H1 (cell line): ENCODE results near the gene SEMA3B. TPM values are rescaled to one million over a fixed set of nuclear protein-coding genes. Genes with fewer than 3 reads are reported as not detected.
A peak's percentile ranks its signal among the peaks of the same experiment; 100 is the strongest.

Experiments used
- ASH2L ChIP-seq: fragments of 200-600, 300-600 bp; sonication (generic); IDR thresholded peaks from one replicate; pipeline ENCODE4 v1.7.1; 2017; ENCODE audit warnings: low read length
- CBX5 ChIP-seq: fragments of 300-800, 300-1000 bp; sonication (generic); IDR thresholded peaks from 2 replicates; pipeline ENCODE4 v1.7.1; 2016; ENCODE audit warnings: antibody characterized with exemption, low read length, low read depth
- CHD1 ChIP-seq: IDR thresholded peaks from 2 replicates; pipeline ENCODE4 v1.6.1; 2012; ENCODE audit warnings: low read depth, low read length, improper control_type of control experiment
- CREB1 ChIP-seq: IDR thresholded peaks from 2 replicates; pipeline ENCODE4 v1.6.1; 2012; ENCODE audit warnings: inconsistent platforms
- EGR1 ChIP-seq: IDR thresholded peaks from 2 replicates; pipeline ENCODE4 v1.6.1; 2011; ENCODE audit warnings: low read depth, low read length, borderline replicate concordance
- JUN ChIP-seq: IDR thresholded peaks from 2 replicates; pipeline ENCODE4 v1.6.1; 2011; ENCODE audit warnings: low read depth, mild to moderate bottlenecking, improper control_type of control experiment, low read length
- MAFK ChIP-seq: IDR thresholded peaks from 2 replicates; pipeline ENCODE4 v1.6.1; 2012; ENCODE audit warnings: low read depth, mild to moderate bottlenecking, improper control_type of control experiment, low read length
- POLR2A ChIP-seq, 2 experiments: IDR thresholded peaks; 1 replicate in 1 of 2; 2 replicates in 1 of 2; pipeline ENCODE4 v1.6.1; 2011; ENCODE audit warnings: low read depth in 2 of 2, low read length in 2 of 2, mild to moderate bottlenecking in 2 of 2; ENCODE audit errors: control extremely low read depth in 1 of 2
- RNF2 ChIP-seq: fragments of 200-900, 300-1000 bp; sonication (generic); IDR thresholded peaks from 2 replicates; pipeline ENCODE4 v1.7.1; 2016; ENCODE audit warnings: borderline replicate concordance, low read depth, mild to moderate bottlenecking, antibody characterized with exemption, low read length; ENCODE audit not compliant: poor library complexity, severe bottlenecking; ENCODE audit errors: missing control alignments
- RXRA ChIP-seq: IDR thresholded peaks from 2 replicates; pipeline ENCODE4 v1.6.1; 2011; ENCODE audit warnings: low read depth, mild to moderate bottlenecking, low read length, moderate library complexity; ENCODE audit not compliant: insufficient read depth
- SAP30 ChIP-seq: fragments of 300-600 bp; sonication (generic); IDR thresholded peaks from 2 replicates; pipeline ENCODE4 v1.7.1; 2012; ENCODE audit warnings: low read length, moderate library complexity, mild to moderate bottlenecking, inconsistent platforms; ENCODE audit not compliant: insufficient read depth, insufficient replicate concordance
- SP1 ChIP-seq: IDR thresholded peaks from 2 replicates; pipeline ENCODE4 v1.6.1; 2011; ENCODE audit warnings: low read depth, low read length
- SP2 ChIP-seq: IDR thresholded peaks from 2 replicates; pipeline ENCODE4 v1.6.1; 2012; ENCODE audit warnings: mild to moderate bottlenecking, low read length, inconsistent platforms
- SUZ12 ChIP-seq: fragments of 200-600 bp; sonication (generic); IDR thresholded peaks from 2 replicates; pipeline ENCODE4 v1.6.1; 2012; ENCODE audit warnings: mild to moderate bottlenecking, inconsistent platforms, low read length, moderate library complexity, mixed read lengths
- TAF1 ChIP-seq: IDR thresholded peaks from 2 replicates; pipeline ENCODE4 v1.6.1; 2011; ENCODE audit warnings: mild to moderate bottlenecking, low read depth, low read length
- TAF7 ChIP-seq: optimal IDR thresholded peaks from 2 replicates; pipeline ENCODE3; 2011; ENCODE audit warnings: low read depth, mild to moderate bottlenecking, inconsistent platforms, low read length, moderate library complexity, borderline replicate concordance
- TCF12 ChIP-seq: IDR thresholded peaks from 2 replicates; pipeline ENCODE4 v1.6.1; 2011; ENCODE audit warnings: low read depth, mild to moderate bottlenecking, low read length
- polyA plus RNA-seq, 7 experiments: library from polyadenylated mRNA; depleted of rRNA in 3 of 7; stranded (reverse) in 5 of 7; unstranded in 2 of 7; fragments of >200 nt in 5 of 7; fragments of 200-250 nt in 2 of 7; gene quantifications; 1 replicate in 5 of 7; 2 replicates in 1 of 7; 4 replicates in 1 of 7; pipeline versions ENCODE4 v1.2.1 to v1.2.3, GENCODE V29; 2011 to 2013; ENCODE audit warnings: missing spikeins in 2 of 7, mixed read lengths in 2 of 7
- total RNA-seq: library from RNA; stranded (reverse); fragmentation: NEBNext Ultra II Directional; extraction: Animal tissue kit (Norgen Biotek cat#: 25700); gene quantifications from 2 replicates; pipeline ENCODE4 v1.2.1, GENCODE V29; 2021

Gene SEMA3B
- total and polyA plus RNA-seq, 2 of the 8 experiments (the other 6 are each of a cell fraction or from before 2014, with no cell fraction given) = 3.0 to 4.7 TPM

GRCh38 chr3:50227390-50228183 lies 41.4 kb upstream of the SEMA3B start (continued):
- TF ChIP-seq CHD1 = no peak
- no peak for TF ChIP-seq CREB1
- no peak for TF ChIP-seq SAP30
- peak; percentile 69; the same call in 1 of the 2 replicates for TF ChIP-seq EGR1
- TF ChIP-seq JUN = no peak
- no peak for TF ChIP-seq TCF12
- TF ChIP-seq SP1 = peak; percentile 60; the same call in 1 of the 2 replicates
- TF ChIP-seq TAF7 = peak; percentile 62
- TF ChIP-seq ASH2L = no peak
- no peak for TF ChIP-seq SUZ12
- TF ChIP-seq RNF2 = no peak
- TF ChIP-seq CBX5 = no peak
- 0 out of 2 replicates have a peak, but pooled peaks have one; percentile 53 for TF ChIP-seq RXRA
- no peak for TF ChIP-seq TAF1
- peak in 1 of 2 experiments; percentile 53; a peak in 2 of 3 replicates for TF ChIP-seq POLR2A (IDR thresholded peaks at IDR 0.05; ENCODE audit: control extremely low read depth in 1 of 2, low read depth in 2 of 2, low read length in 2 of 2)
- TF ChIP-seq MAFK = no peak
- TF ChIP-seq SP2 = peak; percentile 77
